Type B pancreatic cell (in vitro differentiated cells): ENCODE data around the gene PARD3. TPM values are rescaled to one million over a fixed set of nuclear protein-coding genes. Genes with fewer than 3 reads are reported as not detected.

Experiments
- DNase-seq: peaks from one replicate; pipeline ENCODE4 v3.0.0; 2021; ENCODE audit warnings: mixed read lengths; ENCODE audit not compliant: unreplicated experiment; ENCODE audit errors: extremely low spot score
- H3K27ac Mint-ChIP-seq: 2 replicates; pipeline ENCODE4 v1.8.0; 2021; ENCODE audit warnings: mild to moderate bottlenecking, mixed read lengths
- H3K27me3 Mint-ChIP-seq: 2 replicates; pipeline ENCODE4 v1.8.0; 2021; ENCODE audit warnings: mixed read lengths
- H3K36me3 Mint-ChIP-seq: 2 replicates; pipeline ENCODE4 v1.8.0; 2021; ENCODE audit warnings: mixed read lengths
- H3K4me1 Mint-ChIP-seq: one replicate; pipeline ENCODE4 v1.8.0; 2021; ENCODE audit warnings: mixed read lengths; ENCODE audit not compliant: unreplicated experiment
- H3K4me3 Mint-ChIP-seq: 2 replicates; pipeline ENCODE4 v1.8.0; 2021; ENCODE audit warnings: mild to moderate bottlenecking, mixed read lengths
- H3K9me3 Mint-ChIP-seq: 2 replicates; pipeline ENCODE4 v1.8.0; 2021; ENCODE audit warnings: mixed read lengths
- CTCF ChIP-seq: fragments of 200-600 bp; sonication (generic); conservative IDR thresholded peaks from 2 replicates; pipeline ENCODE4 v1.5.0; 2021; ENCODE audit warnings: antibody characterized with exemption, mild to moderate bottlenecking
- total RNA-seq: library from RNA; stranded (reverse); gene quantifications from 2 replicates; pipeline ENCODE4 v1.2.1, GENCODE V29; 2021; ENCODE audit warnings: low replicate concordance

The PARD3 gene
- total RNA-seq, 1 donor from 2014 or later, result 52.3 TPM

GRCh38 chr10:34081948-34082347 lies 733.1 kb downstream of the PARD3 start:
- Mint-ChIP-seq H3K27ac (no peak overlapping the region), H3K9me3 (peaks cover 5% of the 10 kb centered on the region), H3K36me3 (peaks cover 3% of the 10 kb centered on the region), H3K4me3 (no peak overlapping the region), H3K4me1 (no peaks in the 10 kb centered on the region), H3K27me3 (peaks cover 3% of the 10 kb centered on the region)
- DNase-seq, result no peak
- no peak for TF ChIP-seq CTCF

- no peaks in the 10 kb centered on the region for H3K4me1 Mint-ChIP-seq
- H3K27me3 Mint-ChIP-seq, result peaks cover 3% of the 10 kb centered on the region
- peaks cover 3% of the 10 kb centered on the region for H3K36me3 Mint-ChIP-seq
Measured at GRCh38 chr10:34081347-34081743, 733.8 kb downstream of the PARD3 start.

GRCh38 chr10:34080485-34081346 lies 734.4 kb downstream of the PARD3 start:
- Mint-ChIP-seq H3K4me3 (no peak overlapping the region), H3K4me1 (no peaks in the 10 kb centered on the region)

More at GRCh38 chr10:34081347-34081743, 733.8 kb downstream of the PARD3 start:
- Mint-ChIP-seq H3K27ac (no peak overlapping the region), H3K9me3 (peaks cover 5% of the 10 kb centered on the region), H3K4me3 (no peak overlapping the region)
- no peak for DNase-seq
- TF ChIP-seq CTCF, result no peak

GRCh38 chr10:34079702-34080484 lies 735.2 kb downstream of the PARD3 start:
- Mint-ChIP-seq H3K9me3 (peaks cover 5% of the 10 kb centered on the region), H3K4me3 (no peak overlapping the region), H3K4me1 (no peaks in the 10 kb centered on the region), H3K36me3 (peaks cover 3% of the 10 kb centered on the region), H3K27ac (no peak overlapping the region), H3K27me3 (peaks cover 3% of the 10 kb centered on the region)
- DNase-seq, result no peak
- no peak for TF ChIP-seq CTCF

More at GRCh38 chr10:34080485-34081346, 734.4 kb downstream of the PARD3 start:
- H3K36me3 Mint-ChIP-seq, result peaks cover 3% of the 10 kb centered on the region
- DNase-seq, result no peak
- H3K27me3 Mint-ChIP-seq, result peaks cover 3% of the 10 kb centered on the region
- H3K9me3 Mint-ChIP-seq, result peaks cover 5% of the 10 kb centered on the region
- no peak for TF ChIP-seq CTCF
- H3K27ac Mint-ChIP-seq, result no peak overlapping the region

- peaks cover 3% of the 10 kb centered on the region for H3K27me3 Mint-ChIP-seq
- no peak overlapping the region for H3K27ac Mint-ChIP-seq
- DNase-seq, result no peak
- peaks cover 4% of the 10 kb centered on the region for H3K9me3 Mint-ChIP-seq
- H3K4me3 Mint-ChIP-seq, result no peak overlapping the region
- TF ChIP-seq CTCF, result no peak
- no peaks in the 10 kb centered on the region for H3K4me1 Mint-ChIP-seq
- H3K36me3 Mint-ChIP-seq, result peaks cover 3% of the 10 kb centered on the region
Measured at GRCh38 chr10:34078745-34079470, 736.2 kb downstream of the PARD3 start.
